ENCODE data around the gene ACSBG1.

GRCh38 chr15:78242128-78242527 is 7.8 kb upstream of the ACSBG1 start:
- no peak for TF ChIP-seq CTCF (IDR thresholded peaks at IDR 0.05; ENCODE audit: insufficient read depth, low read length, poor library complexity, severe bottlenecking)
- no peak for TF ChIP-seq EZH2phosphoT487 (conservative IDR thresholded peaks at IDR 0.05; ENCODE audit: low read length)

All from SU-DHL-6 (cell line).